Iris pigment epithelial cell (primary cell): ENCODE data around the gene C1orf21.
"Not testable (repeated sequence)": the region's sequence is repeated elsewhere in the genome, so short reads cannot be mapped to it uniquely, and the experiment has no call there.

Source experiments
- DNase-seq: peaks from one replicate; pipeline ENCODE4 v3.0.0-alpha.2; 2011; ENCODE audit warnings: low read depth

The C1orf21 gene

DNA sequence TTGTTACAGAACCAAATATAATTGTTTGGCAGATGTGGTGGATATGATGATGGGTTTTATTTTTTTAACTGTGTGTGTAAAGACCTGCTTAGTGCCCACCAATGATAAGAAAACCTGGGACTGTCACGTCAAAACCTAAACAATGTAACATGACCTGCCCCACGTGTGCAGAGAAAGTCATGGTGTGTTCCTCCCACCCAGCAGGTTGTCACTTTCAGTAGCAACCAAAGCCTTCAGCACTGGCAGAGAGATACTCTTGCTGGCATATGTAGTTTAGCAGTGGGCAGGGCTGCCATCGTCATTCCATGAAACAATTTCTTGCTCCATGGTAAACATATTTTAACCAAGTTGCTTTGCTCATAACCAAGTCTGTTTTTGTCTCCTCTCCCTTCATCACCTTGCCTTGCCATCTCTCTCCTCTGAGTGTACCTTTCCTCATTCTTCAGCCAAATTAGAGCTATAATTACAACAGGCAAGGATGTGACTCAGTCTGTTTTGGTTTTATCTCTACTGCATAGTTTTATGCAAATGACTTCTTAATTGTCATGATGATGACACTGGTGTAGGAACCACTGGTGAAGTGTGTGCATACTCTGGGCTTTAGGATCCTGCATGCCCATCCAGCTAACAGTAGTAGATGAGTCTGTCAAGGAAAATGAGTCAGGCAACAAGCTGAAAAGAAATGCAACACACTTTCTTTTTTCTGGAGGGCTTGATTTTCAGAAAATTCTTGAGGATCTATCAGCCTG is 217.5 kb downstream of the C1orf21 start:
- DNase-seq, result no peak

- no peak for DNase-seq
Observed at GRCh38 chr1:184605941-184606340, 219.1 kb downstream of the C1orf21 start.

DNA sequence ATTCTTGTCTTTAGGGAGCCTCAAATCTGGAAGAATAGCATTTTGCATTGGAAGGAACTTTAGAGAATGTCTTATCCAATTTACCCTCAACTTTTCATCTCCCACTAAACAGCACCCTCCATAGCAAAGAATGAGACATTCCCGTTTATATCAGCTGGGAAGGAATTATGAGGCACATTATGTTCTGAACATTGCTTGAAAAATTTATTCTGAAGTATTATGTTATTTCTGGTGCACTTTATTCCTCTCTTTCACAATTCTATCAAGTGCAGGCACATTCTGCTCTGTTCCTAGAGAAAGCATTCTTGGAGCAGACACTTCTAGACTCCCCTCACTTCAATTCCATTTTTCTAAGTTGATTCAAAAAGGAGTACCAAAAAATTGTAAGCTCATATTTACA is 220.0 kb downstream of the C1orf21 start:
- DNase-seq, result no peak

DNA sequence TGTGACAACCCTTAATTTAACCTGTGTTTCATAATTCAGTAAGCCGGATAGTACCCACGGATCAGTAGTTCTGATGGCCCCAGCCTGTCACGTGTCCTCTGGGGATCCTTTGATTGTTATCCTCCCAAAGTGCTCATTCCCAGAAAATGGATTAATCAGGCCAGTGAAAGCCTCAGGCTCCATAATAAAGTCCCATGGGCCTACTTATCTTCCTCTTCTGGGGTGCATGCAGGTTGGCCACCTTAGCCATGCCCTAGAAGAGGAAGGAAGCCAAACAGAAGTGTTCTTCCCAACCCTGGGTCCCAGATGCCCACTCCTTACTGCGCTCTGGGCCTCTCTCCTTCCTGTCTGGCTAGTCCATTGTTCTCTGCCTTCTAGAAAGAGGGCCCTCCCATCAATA is 221.8 kb downstream of the C1orf21 start:
- DNase-seq, result no peak

- DNase-seq, result no peak
Observed at GRCh38 chr1:184608990-184609389, 222.2 kb downstream of the C1orf21 start.

- no peak for DNase-seq
Observed at GRCh38 chr1:184610876-184611595, 224.2 kb downstream of the C1orf21 start.

DNA sequence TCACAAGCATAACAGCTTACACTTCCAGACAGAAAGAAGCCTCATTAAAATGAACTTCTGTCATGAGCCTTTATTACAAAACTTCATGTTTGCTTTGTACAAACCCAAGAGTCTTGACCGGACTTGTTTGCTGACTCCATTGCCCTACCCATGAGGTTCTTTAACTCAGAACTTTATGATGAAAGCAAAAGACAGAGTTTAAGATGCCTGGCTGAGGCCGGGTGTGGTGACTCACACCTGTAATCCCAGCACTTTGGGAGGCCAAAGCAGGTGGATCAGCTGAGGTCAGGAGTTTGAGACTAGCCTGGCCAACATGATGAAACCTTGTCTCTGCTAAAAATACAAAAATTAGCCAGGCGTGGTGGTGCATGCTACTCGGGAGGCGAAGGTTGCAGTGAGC is 225.4 kb downstream of the C1orf21 start:
- not testable (repeated sequence) for DNase-seq

GRCh38 chr1:184614667-184615066 is 227.8 kb downstream of the C1orf21 start:
- no peak for DNase-seq

DNA sequence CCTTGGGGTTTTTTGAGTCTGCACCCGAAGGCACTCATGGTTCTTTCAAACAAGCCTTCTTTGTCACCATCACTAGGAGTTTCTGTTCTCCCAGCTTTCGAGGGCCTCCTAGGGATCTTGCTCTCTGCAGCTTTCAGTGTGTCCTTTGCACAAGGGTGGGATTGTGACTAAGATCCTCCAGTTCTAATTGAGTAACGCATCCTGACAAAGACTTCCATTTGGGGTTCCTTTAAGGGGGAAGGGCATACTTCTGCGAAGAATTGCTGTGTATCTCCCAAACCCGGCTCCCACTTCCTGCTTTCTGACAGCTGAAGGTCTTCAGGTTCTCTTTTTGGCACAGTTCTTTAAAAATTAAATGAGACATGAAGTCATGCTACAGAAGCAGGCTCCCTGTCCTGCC is 228.5 kb downstream of the C1orf21 start:
- DNase-seq, result no peak

DNA sequence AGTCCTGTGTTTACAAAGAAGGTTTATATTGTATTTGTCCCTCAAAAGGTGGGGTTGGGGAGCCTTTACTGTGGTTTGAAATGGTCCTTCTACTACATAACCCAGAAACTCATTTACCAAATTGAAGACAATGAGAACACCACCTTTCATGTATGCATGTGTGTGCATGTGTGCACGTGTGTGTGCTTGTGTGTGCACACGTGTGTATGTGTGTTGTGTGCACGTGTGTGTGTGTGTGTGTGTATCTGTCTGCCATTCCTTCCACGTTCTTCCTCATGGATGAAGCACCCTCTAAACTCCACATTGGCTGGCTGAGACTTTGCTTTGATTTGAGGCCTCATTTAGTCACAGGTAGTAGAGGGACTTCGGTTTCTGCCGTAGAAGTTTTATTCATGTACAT is 229.7 kb downstream of the C1orf21 start:
- no peak for DNase-seq

GRCh38 chr1:184617433-184618029 is 230.7 kb downstream of the C1orf21 start:
- no peak for DNase-seq

DNA sequence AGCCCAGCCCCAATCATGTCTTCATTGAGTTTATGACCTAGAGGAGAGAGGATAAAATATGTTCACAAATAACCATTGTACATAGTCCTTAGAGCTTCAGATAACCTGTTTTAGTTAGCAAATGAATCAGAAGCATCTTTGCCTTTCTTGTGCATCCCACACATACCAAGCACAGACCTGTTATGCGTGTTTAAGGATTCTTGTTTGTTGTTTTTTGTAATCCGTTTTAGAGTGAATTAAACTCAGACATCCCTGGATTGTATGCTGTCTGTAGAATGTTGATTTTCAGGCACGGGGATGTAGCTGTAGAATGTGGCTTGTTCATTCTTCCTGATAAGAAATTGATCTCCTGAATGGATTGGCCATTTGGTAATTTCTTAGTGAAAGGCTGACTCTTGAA is 232.0 kb downstream of the C1orf21 start:
- no peak for DNase-seq

DNA sequence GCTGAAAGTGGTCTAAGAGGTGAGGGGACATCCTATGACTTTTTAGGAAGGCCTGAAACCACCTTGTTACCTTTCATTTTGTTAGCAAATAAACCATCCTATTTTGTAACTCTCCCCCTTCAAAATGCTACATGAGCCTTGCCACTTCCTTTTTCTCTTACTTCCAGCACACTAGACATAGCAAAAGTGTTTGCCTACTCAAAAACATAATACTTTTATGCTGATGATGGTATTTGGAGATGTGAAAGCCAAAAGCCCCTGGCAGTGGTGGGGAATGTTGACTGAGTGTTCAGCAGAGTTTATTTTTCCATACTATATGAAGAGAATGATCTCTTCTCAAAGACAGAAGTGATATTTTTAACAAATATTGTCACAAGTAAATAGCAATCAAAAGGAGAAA is 233.6 kb downstream of the C1orf21 start:
- DNase-seq, result no peak

DNA sequence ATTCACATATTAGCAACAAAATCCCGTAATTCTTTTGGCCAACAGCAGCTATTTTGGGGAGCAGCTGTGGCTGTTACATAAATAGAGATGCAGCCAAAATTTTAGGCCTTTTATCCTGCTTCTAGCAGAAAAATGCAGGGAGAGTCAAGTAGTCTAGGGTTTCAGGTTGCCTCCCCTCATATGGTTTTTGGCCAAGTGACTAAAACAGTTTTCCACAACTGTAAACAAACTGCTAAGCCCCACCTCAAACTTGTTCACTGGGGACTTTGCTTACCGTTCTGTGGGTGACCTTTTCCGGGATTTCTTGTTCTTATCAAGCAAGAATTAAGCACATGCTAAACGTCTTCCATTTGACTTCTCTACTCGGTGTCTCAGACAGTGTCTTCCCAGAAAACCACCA is 234.4 kb downstream of the C1orf21 start:
- peak; percentile 79 for DNase-seq

DNA sequence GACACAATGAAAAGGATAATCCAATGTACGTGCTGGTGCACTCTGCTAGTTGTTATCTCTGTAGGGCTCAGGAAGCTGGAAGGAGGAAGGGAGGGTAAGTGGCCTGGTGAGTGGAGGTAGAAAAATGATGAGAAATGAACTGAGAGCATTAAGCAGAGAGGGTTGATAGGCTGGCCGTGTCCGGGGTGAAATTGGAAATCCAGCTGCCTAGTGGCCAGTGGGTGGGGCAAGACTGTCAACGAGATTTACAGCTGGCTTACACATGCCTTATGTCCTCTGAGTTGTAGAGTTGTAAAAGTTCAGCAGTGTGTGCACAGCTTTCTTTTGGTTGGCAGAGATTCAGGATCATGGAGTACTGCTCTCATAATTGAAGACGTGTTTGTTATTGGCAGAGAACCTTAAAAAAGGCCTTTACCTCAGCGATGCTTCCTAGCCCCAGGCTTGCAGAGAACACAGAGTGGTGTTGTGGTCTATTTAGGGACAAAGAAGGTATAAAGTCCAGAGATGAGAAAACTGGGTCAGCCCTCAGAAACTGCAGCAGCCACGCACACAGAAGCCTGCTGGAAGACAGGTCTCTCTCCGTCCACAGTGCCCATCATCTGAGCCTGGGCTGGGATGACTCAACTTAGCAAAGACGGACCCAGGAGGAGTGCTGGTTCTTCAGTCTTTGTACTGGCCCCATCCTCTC is 235.5 kb downstream of the C1orf21 start:
- peak; percentile 95 for DNase-seq

- DNase-seq, result no peak
Observed at GRCh38 chr1:184623404-184623803, 236.6 kb downstream of the C1orf21 start.

DNA sequence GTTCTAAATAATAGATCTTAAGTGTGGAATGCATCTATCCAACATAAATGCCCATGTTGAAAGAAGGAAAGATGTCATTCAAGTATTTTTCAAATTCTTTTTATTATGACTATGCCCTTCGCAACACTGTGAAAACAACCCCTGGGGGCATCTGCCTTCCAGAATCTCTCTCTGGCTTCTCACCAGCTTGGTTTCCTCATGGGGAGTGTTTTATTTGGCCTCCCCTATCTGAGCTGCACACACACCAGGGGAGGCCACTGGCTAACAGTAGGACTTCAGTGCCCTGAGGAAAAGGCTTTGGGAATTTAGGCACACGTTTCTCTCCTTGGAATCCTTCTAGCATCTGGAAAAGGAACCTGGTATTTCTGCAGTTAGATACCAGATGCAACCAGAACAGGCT is 237.2 kb downstream of the C1orf21 start:
- no peak for DNase-seq

DNA sequence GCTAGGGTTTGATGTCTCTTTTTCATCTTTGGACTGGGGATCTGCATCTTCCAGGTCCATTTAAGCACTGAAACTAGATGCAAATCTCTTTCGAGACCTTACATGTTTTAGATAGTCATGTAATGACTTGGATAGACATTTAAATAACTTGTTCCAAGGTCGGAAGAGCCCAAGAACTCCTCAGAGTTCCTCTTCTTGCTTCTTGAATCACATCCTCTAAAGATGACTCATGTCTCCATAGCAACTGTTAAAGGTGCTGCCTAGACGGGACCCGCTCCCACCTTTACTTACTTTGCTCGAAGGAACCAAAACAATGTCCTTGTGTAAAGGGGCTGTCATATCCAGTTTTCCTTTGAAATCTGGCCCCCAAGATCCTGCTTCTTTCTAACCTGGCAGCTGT is 237.8 kb downstream of the C1orf21 start:
- DNase-seq, result peak; percentile 55

DNA sequence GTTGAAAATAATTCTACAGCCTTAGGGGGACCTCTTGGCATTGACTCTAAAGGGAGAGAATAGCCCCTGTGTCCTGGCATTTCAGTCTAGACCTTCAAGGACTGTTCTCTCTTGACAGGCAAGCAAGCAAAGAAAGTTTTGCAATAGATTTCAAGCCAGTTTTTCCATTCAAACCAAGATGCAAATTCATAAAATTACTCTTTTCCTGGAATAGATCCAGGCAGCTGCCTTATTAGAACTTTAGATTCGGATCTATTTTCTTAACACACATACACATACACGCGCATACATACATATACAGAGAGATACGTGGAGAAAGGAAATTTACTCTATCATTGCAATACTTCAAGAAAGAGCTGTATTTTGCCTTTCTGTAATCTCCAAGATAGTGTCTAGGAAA is 238.4 kb downstream of the C1orf21 start:
- no peak for DNase-seq

GRCh38 chr1:184626076-184627006 is 239.5 kb downstream of the C1orf21 start:
- no peak for DNase-seq

DNA sequence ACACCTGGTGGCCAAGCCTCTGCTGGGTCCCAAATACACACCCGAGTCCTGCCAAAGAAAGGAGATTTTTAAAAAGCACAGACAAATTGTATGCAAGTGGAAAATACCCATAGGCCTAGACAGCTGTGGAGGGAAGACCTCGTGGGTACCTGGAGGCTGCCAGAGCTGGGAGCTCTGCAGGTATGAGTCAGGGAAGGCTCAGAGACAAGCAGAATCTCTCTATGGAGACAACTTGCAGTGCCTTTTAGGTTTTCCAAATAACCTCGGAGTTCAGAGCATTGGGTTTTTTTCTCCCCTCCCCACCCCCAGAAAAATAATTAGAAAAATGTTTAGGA is 240.1 kb downstream of the C1orf21 start:
- no peak for DNase-seq

DNA sequence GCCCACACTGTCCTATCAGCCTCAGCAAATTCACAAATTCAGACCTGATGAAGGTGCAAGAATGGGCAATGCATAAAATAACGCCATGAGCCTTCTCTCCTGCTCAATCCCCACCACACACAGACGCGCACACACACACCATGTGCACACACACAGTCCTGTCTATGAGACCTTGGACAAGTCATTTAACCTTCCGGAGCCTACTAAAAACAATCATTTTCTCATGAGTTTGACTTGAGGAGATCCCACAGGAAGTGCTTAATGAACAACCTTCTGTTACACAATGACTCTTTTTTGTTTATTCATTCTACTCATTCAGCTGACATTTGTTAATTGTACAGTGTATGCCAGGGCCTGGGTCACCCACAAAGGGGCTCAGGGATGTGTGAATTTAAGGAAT is 242.4 kb downstream of the C1orf21 start:
- DNase-seq, result no peak
